Adrenal gland (tissue), 12 donors: ENCODE measurements around the gene DMXL2. TPM values are rescaled to one million over a fixed set of nuclear protein-coding genes. Genes with fewer than 3 reads are reported as not detected.
"Not testable (repeated sequence)": the region's sequence is repeated elsewhere in the genome, so short reads cannot be mapped to it uniquely, and the experiment has no call there.

Experiments
- DNase-seq, 7 donors: peaks; one replicate each; pipeline ENCODE4 v3.0.0-alpha.2; 2019 to 2020
- H3K27ac ChIP-seq, 5 donors: fragments of 200-600 bp; sonication (generic) in 4 of 5; 1 replicate in 3 of 5; 2 replicates in 2 of 5; pipeline versions ENCODE4 v1.5.1 to v1.8.0; 2016 to 2020; ENCODE audit warnings: mild to moderate bottlenecking in 1 of 5
- H3K27me3 ChIP-seq: fragments of 200-600 bp; 2 replicates; pipeline ENCODE4 v1.8.0; 2021
- H3K36me3 ChIP-seq, 2 donors: fragments of 200-600 bp; replicated peaks in 1 of 2; 1 replicate in 1 of 2; 2 replicates in 1 of 2; pipeline versions ENCODE4 v1.5.1 to v1.8.0; 2018 to 2022
- H3K4me1 ChIP-seq, 2 donors: fragments of 200-600 bp; replicated peaks in 1 of 2; 1 replicate in 1 of 2; 2 replicates in 1 of 2; pipeline versions ENCODE4 v1.5.1 to v1.8.0; 2018 to 2021
- H3K4me3 ChIP-seq, 4 donors: fragments of 200-600 bp; sonication (generic) in 3 of 4; one replicate each; pipeline ENCODE4 v1.5.1; 2016 to 2018
- H3K9me3 ChIP-seq, 3 donors: fragments of 200-600 bp; sonication (generic) in 1 of 3; replicated peaks in 1 of 3; 1 replicate in 2 of 3; 2 replicates in 1 of 3; pipeline versions ENCODE4 v1.5.1 to v1.8.0; 2016 to 2021
- POLR2A ChIP-seq, 2 donors: fragments of 450-650 bp; IDR thresholded peaks; one replicate each; pipeline ENCODE4 v1.6.1; 2017; ENCODE audit warnings: antibody characterized with exemption in 2 of 2, mild to moderate bottlenecking in 2 of 2, moderate library complexity in 1 of 2
- WGBS, 4 donors: extraction: QIAGEN DNeasy Blood & Tissue Kit in 2 of 4; methylation state at CpG; one replicate each; pipeline versions ENCODE4 v1.1.5 to v1.1.7; 2013 to 2017; 5-methylcytosine and 5-hydroxymethylcytosine counted together
- intact Hi-C, 2 donors: fragments of 100-400 bp; cut with DNase I; formaldehyde crosslinking; loops; one replicate each; pipeline versions ENCODE4 v1.14.1 to v1.15.0; 2022 to 2023
- polyA plus RNA-seq, 3 donors: library from polyadenylated mRNA; stranded (reverse); fragments of 200-250 nt in 2 of 3; fragments of 350-450 nt in 1 of 3; fragmentation: Illumina TruSeq in 1 of 3; extraction: RNeasy Lipid Tissue Mini Kit (QIAGEN cat#74804) in 1 of 3; gene quantifications; one replicate each; pipeline ENCODE4 v1.2.3, GENCODE V29; 2013 to 2014
- total RNA-seq, 9 donors: library from RNA; depleted of rRNA in 4 of 9; stranded (reverse); fragments of >200 nt in 4 of 9; fragments of 120-200 nt in 1 of 9; fragmentation: NEBNext Ultra II Directional in 1 of 9; extraction: Animal tissue kit (Norgen Biotek cat#: 25700) in 1 of 9; gene quantifications; one replicate each; pipeline versions ENCODE4 v1.1.0 to v1.2.4, GENCODE V29; 2013 to 2023
- TF ChIP-seq, protein P1 (sequence below), 6 experiments: fragments of 450-650 bp in 4 of 6; fragments of 200-600 bp in 2 of 6; sonication (generic) in 1 of 6; IDR thresholded peaks; 1 replicate in 5 of 6; 2 replicates in 1 of 6; pipeline versions ENCODE4 v1.5.1 to v1.8.0; 2016 to 2021; ENCODE audit warnings: antibody characterized with exemption in 6 of 6, mild to moderate bottlenecking in 2 of 6, moderate library complexity in 1 of 6
- donor health status: healthy with polysubstance abuse.
- donor health status: Bipolar disorder and iron deficiency.
- donor health status: DM: yes; HTN: yes; CAD: no.
- donor health status: DM: no; HTN: no; CAD: no.
- donor health status: DM: no; HTN: no; CAD: no.
- donor health status: DM: yes; HTN: yes; CAD: no.

The DMXL2 gene
- total and polyA plus RNA-seq, 12 donors: 19.6 to 51.4 (median 24.8) TPM

DNA sequence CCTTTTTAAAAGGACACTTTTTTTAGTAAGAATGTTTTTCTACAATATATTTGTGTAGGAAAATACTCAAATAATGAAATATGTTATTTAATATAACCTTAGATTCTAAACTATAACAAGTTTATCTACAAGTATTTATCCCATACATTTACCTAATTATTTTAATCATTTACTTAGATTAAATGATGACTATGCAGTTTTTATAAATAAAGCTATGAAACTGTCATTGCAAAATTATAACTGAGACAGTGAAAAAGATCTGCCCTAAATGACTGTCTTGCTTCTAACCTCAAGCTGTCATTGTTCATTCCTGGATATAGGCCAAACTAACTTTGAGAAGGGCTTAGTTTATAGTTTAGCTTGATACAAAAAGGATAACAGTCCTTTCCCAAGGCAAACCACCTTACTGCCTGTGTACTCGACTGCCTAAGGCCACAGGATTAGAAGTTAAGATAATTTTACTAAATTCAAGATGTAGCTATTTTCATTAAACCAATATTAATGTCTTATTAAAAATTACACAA lies 197.0 kb downstream of the DMXL2 start:
- Histone ChIP-seq H3K4me3 (no peak overlapping the region), H3K27ac (no peak overlapping the region), H3K4me1 (no peaks in the 10 kb centered on the region), H3K9me3 (no peaks in the 10 kb centered on the region), H3K36me3 (no peaks in the 10 kb centered on the region), H3K27me3 (no peaks in the 10 kb centered on the region)
- no peak for TF ChIP-seq POLR2A (IDR thresholded peaks at IDR 0.05)
- TF ChIP-seq, protein P1, sequence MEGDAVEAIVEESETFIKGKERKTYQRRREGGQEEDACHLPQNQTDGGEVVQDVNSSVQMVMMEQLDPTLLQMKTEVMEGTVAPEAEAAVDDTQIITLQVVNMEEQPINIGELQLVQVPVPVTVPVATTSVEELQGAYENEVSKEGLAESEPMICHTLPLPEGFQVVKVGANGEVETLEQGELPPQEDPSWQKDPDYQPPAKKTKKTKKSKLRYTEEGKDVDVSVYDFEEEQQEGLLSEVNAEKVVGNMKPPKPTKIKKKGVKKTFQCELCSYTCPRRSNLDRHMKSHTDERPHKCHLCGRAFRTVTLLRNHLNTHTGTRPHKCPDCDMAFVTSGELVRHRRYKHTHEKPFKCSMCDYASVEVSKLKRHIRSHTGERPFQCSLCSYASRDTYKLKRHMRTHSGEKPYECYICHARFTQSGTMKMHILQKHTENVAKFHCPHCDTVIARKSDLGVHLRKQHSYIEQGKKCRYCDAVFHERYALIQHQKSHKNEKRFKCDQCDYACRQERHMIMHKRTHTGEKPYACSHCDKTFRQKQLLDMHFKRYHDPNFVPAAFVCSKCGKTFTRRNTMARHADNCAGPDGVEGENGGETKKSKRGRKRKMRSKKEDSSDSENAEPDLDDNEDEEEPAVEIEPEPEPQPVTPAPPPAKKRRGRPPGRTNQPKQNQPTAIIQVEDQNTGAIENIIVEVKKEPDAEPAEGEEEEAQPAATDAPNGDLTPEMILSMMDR (IDR thresholded peaks at IDR 0.05): no peak
- DNase-seq: no peak
- intact Hi-C loops: no loop called here
- 39 to 68% (median 50%) methylated on average over 1 of the region's 1 CpG for WGBS, 4 donors

DNA sequence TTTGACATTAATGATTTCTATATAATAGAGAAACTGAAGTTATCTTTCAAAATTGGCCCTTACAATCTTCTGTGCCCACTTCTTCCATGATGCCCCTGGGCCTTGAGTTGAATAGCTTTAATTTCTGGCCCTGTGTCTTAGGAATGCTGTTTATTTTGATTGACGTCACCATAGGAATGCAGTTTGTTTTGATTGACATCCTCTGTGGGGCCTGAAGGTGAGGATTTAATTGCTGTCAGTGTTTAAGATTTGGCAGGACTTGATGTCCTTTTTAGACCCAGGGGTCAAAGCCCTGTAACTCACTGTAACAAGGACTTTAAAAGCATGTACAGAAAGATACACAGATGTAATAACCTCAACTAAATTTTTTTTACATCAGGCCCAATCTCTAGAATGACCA lies 197.8 kb downstream of the DMXL2 start:
- Histone ChIP-seq H3K4me1 (no peaks in the 10 kb centered on the region), H3K27ac (no peak overlapping the region), H3K9me3 (no peaks in the 10 kb centered on the region), H3K27me3 (no peaks in the 10 kb centered on the region), H3K36me3 (no peaks in the 10 kb centered on the region), H3K4me3 (no peak overlapping the region)
- WGBS, 4 donors: 71 to 87% (median 85%) methylated on average over 1 of the region's 1 CpG
- no peak for TF ChIP-seq POLR2A (IDR thresholded peaks at IDR 0.05)
- TF ChIP-seq, protein P1 (IDR thresholded peaks at IDR 0.05): no peak
- no peak for DNase-seq
- intact Hi-C loops: no loop called here

DNA sequence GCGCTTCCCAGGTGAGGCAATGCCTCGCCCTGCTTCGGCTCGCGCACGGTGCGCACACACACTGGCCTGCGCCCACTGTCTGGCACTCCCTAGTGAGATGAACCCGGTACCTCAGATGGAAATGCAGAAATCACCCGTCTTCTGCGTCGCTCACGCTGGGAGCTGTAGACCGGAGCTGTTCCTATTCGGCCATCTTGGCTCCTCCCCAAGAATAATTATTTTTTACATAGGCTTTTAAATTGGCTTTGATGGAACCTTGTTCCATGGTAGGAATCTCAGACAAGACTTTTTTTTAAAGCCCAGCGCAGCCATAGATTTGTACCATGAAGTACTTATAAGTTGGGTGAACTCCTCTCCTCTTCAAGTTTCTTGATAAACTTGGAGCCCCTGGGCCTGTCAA lies 199.5 kb downstream of the DMXL2 start:
- 90 to 97% (median 95%) methylated on average over 2 to 7 of the region's 16 CpGs for WGBS, 4 donors
- intact Hi-C loops, H3K27ac ChIP-seq, H3K9me3 ChIP-seq, DNase-seq, H3K27me3 ChIP-seq, H3K4me3 ChIP-seq, H3K4me1 ChIP-seq, H3K36me3 ChIP-seq: not testable (repeated sequence)

DNA sequence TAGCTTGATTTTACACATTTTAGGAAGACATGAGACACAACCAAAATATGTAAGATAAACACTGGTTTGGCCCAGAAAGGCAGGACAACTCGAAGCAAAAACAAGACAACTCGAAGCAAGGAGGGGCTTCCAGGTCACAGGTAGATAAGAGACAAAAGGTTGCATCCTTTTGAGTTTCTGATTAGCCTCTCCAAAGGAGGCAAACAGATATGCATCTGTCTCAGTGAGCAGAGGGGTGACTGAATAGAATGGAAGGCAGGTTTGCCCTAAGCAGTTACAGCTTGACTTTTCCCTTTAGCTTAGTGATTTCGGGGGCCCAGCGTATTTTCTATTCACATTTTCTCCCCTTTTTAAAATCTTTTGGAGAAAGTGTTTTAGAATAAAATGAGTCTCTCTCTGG lies 206.4 kb downstream of the DMXL2 start:
- no peak overlapping the region for H3K27ac ChIP-seq
- H3K9me3 ChIP-seq: no peaks in the 10 kb centered on the region
- no peaks in the 10 kb centered on the region for H3K27me3 ChIP-seq
- no peak for DNase-seq
- WGBS, 4 donors: 41 to 62% (median 57%) methylated on average over 4 of the region's 4 CpGs
- H3K36me3 ChIP-seq: no peaks in the 10 kb centered on the region
- no peak overlapping the region for H3K4me3 ChIP-seq
- no peaks in the 10 kb centered on the region for H3K4me1 ChIP-seq
- TF ChIP-seq POLR2A (IDR thresholded peaks at IDR 0.05): no peak
- TF ChIP-seq, protein P1 (IDR thresholded peaks at IDR 0.05): no peak
- intact Hi-C loops: no loop called here

DNA sequence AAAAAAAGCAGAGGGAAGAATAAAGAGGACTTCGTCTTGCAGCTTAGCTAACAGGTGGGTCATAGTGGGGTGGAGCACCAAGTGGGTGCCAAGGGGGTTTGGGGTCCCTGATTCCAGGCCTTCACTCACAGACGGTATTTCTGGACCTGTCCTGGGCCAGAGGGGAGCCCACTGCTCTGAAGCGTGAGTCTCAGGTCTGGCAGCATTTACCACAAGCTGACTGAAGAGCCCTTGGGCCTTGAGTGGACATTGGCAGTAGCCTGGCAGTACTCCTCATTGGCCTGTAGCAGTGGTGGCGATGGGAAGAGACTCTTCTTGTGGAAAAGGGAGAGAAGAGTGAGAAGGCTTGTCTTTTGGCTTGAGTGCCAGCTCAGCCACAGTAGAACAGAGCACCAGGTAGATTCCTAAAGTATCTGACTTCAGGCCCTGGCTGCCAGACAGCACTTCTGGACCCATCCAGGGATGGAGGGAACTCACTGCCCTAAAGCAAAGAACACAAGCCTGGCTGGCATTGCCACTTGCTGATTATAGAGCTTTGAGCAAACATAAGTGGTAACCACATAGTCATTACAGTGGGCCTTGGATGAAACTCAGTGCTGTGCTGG lies 208.2 kb downstream of the DMXL2 start:
- WGBS, 4 donors: 85 to 95% (median 90%) methylated on average over 4 of the region's 4 CpGs
- no peak for DNase-seq
- Histone ChIP-seq H3K36me3 (no peaks in the 10 kb centered on the region), H3K4me3 (no peak overlapping the region), H3K27me3 (no peaks in the 10 kb centered on the region), H3K9me3 (no peaks in the 10 kb centered on the region), H3K27ac (no peak overlapping the region), H3K4me1 (no peaks in the 10 kb centered on the region)
- TF ChIP-seq POLR2A (IDR thresholded peaks at IDR 0.05): no peak
- TF ChIP-seq, protein P1 (IDR thresholded peaks at IDR 0.05): no peak
- intact Hi-C loops: no loop called here
